ENCODE measurements around the gene DDX18. TPM values are rescaled to one million over a fixed set of nuclear protein-coding genes. Genes with fewer than 3 reads are reported as not detected.
"Not testable (repeated sequence)": the region's sequence is repeated elsewhere in the genome, so short reads cannot be mapped to it uniquely, and the experiment has no call there.

DDX18 gene
- 100 to 1,000 TPM in 1 of 2 donors, 10 to 100 TPM in 1; 93.9 to 115 TPM for total RNA-seq

- ATAC-seq (replicated peaks) = peak; percentile 92
- peak within 1 kb of the TSS; percentile 94 for H3K4me3 Mint-ChIP-seq
- H3K4me1 Mint-ChIP-seq = peaks cover 26% of the 10 kb centered on the region
- no peaks in the 10 kb centered on the region for H3K9me3 Mint-ChIP-seq
- H3K36me3 Mint-ChIP-seq (ENCODE audit: low read depth) = peaks cover 54% of the 10 kb centered on the region
- peak within 1 kb of the TSS; percentile 98 for H3K27ac Mint-ChIP-seq
- H3K27me3 Mint-ChIP-seq = no peaks in the 10 kb centered on the region
Measured at GRCh38 chr2:117814417-117815264, at the start of gene DDX18. TSS of gene DDX18 (plus strand) at chr2:117814691. CDS start at chr2:117814778, 87 bp downstream.

DNA sequence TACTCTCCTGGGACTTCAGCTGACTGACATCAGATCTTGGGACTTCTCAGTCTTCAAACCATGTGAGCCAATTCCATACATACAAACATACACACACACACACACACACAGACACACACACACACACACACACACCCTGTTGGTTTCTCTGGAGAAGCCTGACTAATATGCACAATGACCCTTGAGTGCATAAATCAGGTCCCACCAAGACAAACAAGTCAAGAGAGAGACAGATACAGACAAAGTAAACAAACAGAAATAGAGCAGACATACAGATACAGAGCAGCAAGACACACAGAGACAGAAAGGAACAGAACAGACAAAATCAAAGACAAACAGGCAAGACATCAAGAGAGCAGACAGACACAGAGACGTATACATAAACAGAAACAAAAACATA lies 43.8 kb upstream of the DDX18 start:
- Mint-ChIP-seq H3K4me1 (no peaks in the 10 kb centered on the region), H3K36me3 (ENCODE audit: low read depth) (no peaks in the 10 kb centered on the region), H3K9me3 (no peaks in the 10 kb centered on the region), H3K27ac (no peak overlapping the region), H3K27me3 (peaks cover 19% of the 10 kb centered on the region), H3K4me3 (no peak overlapping the region)
- no peak for ATAC-seq (replicated peaks)

- Mint-ChIP-seq H3K4me3 (no peak overlapping the region), H3K4me1 (no peaks in the 10 kb centered on the region), H3K27me3 (peaks cover 19% of the 10 kb centered on the region), H3K9me3 (no peaks in the 10 kb centered on the region), H3K27ac (no peak overlapping the region), H3K36me3 (ENCODE audit: low read depth) (no peaks in the 10 kb centered on the region)
- no peak for ATAC-seq (replicated peaks)
Measured at GRCh38 chr2:117771969-117772630, 42.4 kb upstream of the DDX18 start.

DNA sequence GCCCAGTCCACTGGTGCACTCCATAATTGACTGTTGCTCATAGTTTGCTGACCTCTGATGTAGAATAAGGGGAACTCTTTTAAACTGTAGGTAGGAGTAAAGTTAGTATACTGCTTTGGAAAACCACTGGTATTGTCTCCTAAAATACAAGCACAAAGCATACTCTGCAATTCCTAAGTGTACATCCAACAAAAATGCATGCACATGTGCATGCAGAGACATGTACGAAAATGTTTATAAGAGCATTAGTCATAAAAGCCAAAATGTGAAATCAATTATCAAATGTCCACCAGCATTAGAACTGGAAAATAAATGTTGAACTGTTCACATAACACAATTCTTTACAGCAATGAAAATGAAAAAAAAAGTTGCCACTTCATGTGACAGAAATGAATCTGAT lies 39.8 kb upstream of the DDX18 start:
- Mint-ChIP-seq H3K4me1 (no peaks in the 10 kb centered on the region), H3K4me3 (no peak overlapping the region), H3K9me3 (no peaks in the 10 kb centered on the region), H3K27me3 (peaks cover 11% of the 10 kb centered on the region), H3K36me3 (ENCODE audit: low read depth) (no peaks in the 10 kb centered on the region), H3K27ac (no peak overlapping the region)
- no peak for ATAC-seq (replicated peaks)

DNA sequence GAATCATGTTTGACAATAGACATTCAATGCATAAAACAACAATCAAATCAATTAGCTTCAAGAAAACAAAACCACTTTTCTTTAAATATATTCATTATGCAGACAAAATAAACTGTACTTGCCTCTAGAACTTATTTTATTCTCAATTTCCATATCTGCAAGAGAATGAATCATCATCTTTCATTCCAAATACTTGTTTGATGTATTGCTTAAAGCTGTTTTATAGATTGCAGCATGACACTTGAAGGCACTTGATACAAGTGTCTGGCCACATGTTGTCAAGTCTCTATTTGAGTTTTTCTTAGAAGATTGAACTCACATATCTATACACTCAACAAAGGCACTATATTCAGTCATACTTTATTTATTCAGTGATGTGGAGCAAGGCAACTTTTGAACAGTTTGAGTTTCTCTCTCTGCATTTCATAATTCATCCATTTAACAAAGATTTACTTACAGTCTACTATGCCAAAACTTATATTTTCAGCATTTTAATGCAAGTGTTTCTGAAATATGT lies 38.7 kb upstream of the DDX18 start:
- Mint-ChIP-seq H3K9me3 (no peaks in the 10 kb centered on the region), H3K27me3 (peaks cover 4% of the 10 kb centered on the region), H3K36me3 (ENCODE audit: low read depth) (no peaks in the 10 kb centered on the region), H3K4me3 (no peak overlapping the region), H3K27ac (no peak overlapping the region), H3K4me1 (no peaks in the 10 kb centered on the region)
- no peak for ATAC-seq (replicated peaks)

GRCh38 chr2:117776888-117777287 lies 37.6 kb upstream of the DDX18 start:
- H3K4me1 Mint-ChIP-seq = no peaks in the 10 kb centered on the region
- no peaks in the 10 kb centered on the region for H3K27me3 Mint-ChIP-seq
- no peaks in the 10 kb centered on the region for H3K9me3 Mint-ChIP-seq
- no peak for ATAC-seq (replicated peaks)
- H3K36me3 Mint-ChIP-seq (ENCODE audit: low read depth) = no peaks in the 10 kb centered on the region
- H3K4me3 Mint-ChIP-seq = no peak overlapping the region
- no peak overlapping the region for H3K27ac Mint-ChIP-seq

DNA sequence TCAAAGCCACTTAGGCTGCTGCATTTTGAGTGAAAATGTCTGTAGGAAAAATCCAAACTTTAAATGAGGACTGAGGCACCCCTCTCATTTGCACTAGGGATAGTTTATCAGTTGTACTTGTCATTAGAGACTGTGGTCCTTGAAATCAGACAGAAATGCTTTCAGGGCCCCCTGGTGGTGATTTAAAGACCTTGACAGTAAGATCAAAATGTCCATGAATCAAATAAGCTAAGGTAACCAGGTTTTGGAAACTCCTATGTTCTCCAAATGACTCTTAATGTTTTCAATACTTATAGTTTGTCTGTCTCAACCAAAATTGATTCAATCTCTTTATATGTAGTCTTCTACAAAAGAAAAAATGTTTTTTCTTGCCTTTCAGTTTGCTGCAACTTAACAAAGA lies 28.8 kb upstream of the DDX18 start:
- Mint-ChIP-seq H3K27ac (no peak overlapping the region), H3K27me3 (peaks cover 10% of the 10 kb centered on the region), H3K9me3 (peaks cover 11% of the 10 kb centered on the region), H3K4me1 (no peaks in the 10 kb centered on the region), H3K36me3 (ENCODE audit: low read depth) (no peaks in the 10 kb centered on the region), H3K4me3 (no peak overlapping the region)
- peak; percentile 54 for ATAC-seq (replicated peaks)

DNA sequence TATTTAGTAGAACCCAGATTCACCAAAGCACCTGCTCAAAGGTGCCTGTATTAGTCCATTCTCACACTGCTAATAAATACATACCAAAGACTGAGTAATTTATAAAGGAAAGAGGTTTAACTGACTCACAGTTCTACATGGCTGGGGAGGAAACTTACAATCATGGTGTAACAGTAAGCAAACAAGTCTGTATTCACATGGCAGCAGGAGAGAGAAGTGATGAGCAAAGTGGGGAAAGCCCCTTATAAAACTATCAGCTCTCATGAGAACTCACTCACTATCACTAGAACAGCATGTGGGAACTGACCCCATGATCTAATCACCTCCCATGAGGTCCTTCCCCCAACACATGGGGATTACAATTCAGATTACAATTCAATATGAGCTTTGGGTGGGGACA lies 28.0 kb upstream of the DDX18 start:
- H3K4me3 Mint-ChIP-seq = no peak overlapping the region
- H3K27me3 Mint-ChIP-seq = peaks cover 12% of the 10 kb centered on the region
- peaks cover 11% of the 10 kb centered on the region for H3K9me3 Mint-ChIP-seq
- no peaks in the 10 kb centered on the region for H3K4me1 Mint-ChIP-seq
- ATAC-seq (replicated peaks) = peak; percentile 26
- H3K36me3 Mint-ChIP-seq (ENCODE audit: low read depth) = no peaks in the 10 kb centered on the region
- no peak overlapping the region for H3K27ac Mint-ChIP-seq

- Mint-ChIP-seq H3K4me1 (no peaks in the 10 kb centered on the region), H3K4me3 (no peak overlapping the region), H3K9me3 (peaks cover 11% of the 10 kb centered on the region), H3K36me3 (ENCODE audit: low read depth) (no peaks in the 10 kb centered on the region), H3K27ac (no peak overlapping the region), H3K27me3 (peaks cover 18% of the 10 kb centered on the region)
- ATAC-seq (replicated peaks) = no peak
Measured at GRCh38 chr2:117789505-117789904, 25.0 kb upstream of the DDX18 start.

GRCh38 chr2:117794668-117795067 lies 19.8 kb upstream of the DDX18 start:
- H3K36me3 Mint-ChIP-seq (ENCODE audit: low read depth) = no peaks in the 10 kb centered on the region
- H3K9me3 Mint-ChIP-seq = peaks cover 7% of the 10 kb centered on the region
- peaks cover 20% of the 10 kb centered on the region for H3K27me3 Mint-ChIP-seq

DNA sequence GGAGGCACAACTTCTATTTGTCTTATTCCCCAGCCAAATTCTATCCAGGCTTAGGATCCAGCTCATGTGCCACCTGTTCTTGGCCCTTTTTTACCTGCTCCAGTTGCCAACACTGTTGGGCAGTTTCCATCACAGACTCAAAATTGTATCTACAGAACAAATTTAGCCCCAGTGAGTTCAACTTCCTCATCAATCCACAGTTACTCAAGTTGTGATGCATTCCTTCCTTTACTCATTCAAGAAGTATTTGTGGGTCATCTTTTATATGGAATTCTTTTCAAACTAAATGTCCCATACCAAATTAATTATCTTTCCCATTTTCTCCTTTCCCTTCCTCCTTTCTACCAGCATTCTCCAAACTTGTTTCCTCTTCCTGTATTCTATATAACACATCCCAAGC lies 12.7 kb upstream of the DDX18 start:
- Mint-ChIP-seq H3K9me3 (no peaks in the 10 kb centered on the region), H3K36me3 (ENCODE audit: low read depth) (no peaks in the 10 kb centered on the region), H3K27me3 (peaks cover 16% of the 10 kb centered on the region), H3K4me3 (no peak overlapping the region), H3K27ac (no peak overlapping the region), H3K4me1 (no peaks in the 10 kb centered on the region)
- no peak for ATAC-seq (replicated peaks)

More at GRCh38 chr2:117794668-117795067, 19.8 kb upstream of the DDX18 start:
- no peak overlapping the region for H3K4me3 Mint-ChIP-seq
- ATAC-seq (replicated peaks) = no peak
- H3K4me1 Mint-ChIP-seq = no peaks in the 10 kb centered on the region
- H3K27ac Mint-ChIP-seq = no peak overlapping the region

DNA sequence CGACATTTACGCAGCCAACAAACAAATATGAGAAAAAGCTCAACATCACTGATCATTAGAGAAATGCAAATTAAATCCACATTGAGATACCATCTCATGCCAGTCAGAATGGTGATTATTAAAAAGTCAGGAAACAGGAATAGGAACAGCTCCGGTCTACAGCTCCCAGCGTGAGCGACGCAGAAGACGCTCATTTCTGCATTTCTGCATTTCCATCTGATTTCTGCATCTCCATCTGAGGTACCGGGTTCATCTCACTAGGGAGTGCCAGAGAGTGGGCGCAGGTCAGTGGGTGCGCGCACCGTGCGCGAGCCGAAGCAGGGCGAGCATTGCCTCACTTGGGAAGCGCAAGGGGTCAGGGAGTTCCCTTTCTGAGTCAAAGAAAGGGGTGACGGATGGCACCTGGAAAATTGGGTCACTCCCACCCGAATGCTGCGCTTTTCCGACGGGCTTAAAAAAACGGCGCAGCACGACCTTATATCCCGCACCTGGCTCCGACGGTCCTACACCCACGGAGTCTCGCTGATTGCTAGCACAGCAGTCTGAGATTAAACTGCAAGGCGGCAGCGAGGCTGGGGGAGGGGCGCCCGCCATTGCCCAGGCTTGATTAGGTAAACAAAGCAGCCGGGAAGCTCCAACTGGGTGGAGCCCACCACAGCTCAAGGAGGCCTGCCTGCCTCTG lies 10.7 kb upstream of the DDX18 start:
- H3K27ac Mint-ChIP-seq; H3K4me1 Mint-ChIP-seq; ATAC-seq (replicated peaks): not testable (repeated sequence)

GRCh38 chr2:117812443-117812842 lies 2.0 kb upstream of the DDX18 start:
- no peak for ATAC-seq (replicated peaks)
- peaks cover 8% of the 10 kb centered on the region for H3K4me1 Mint-ChIP-seq
- no peak overlapping the region for H3K27ac Mint-ChIP-seq
- H3K9me3 Mint-ChIP-seq = no peaks in the 10 kb centered on the region
- H3K4me3 Mint-ChIP-seq = no peak overlapping the region
- H3K36me3 Mint-ChIP-seq (ENCODE audit: low read depth) = peaks cover 32% of the 10 kb centered on the region
- no peaks in the 10 kb centered on the region for H3K27me3 Mint-ChIP-seq

More for the DNA sequence above, 10.7 kb upstream of the DDX18 start:
- H3K36me3 Mint-ChIP-seq (ENCODE audit: low read depth); H3K9me3 Mint-ChIP-seq: not testable (repeated sequence)
- Mint-ChIP-seq H3K4me3 (peak overlapping the region; percentile 64), H3K27me3 (peaks cover 16% of the 10 kb centered on the region)

- no peaks in the 10 kb centered on the region for H3K9me3 Mint-ChIP-seq
- no peak for ATAC-seq (replicated peaks)
- H3K27ac Mint-ChIP-seq = peak overlapping the region; percentile 98
- peak overlapping the region; percentile 94 for H3K4me3 Mint-ChIP-seq
- H3K36me3 Mint-ChIP-seq (ENCODE audit: low read depth) = peaks cover 67% of the 10 kb centered on the region
- H3K4me1 Mint-ChIP-seq = peaks cover 33% of the 10 kb centered on the region
- no peaks in the 10 kb centered on the region for H3K27me3 Mint-ChIP-seq
Measured at GRCh38 chr2:117815946-117816345, 1.5 kb downstream of the DDX18 start.

All from activated T-helper 17 cell treated with anti-CD3 and anti-CD28 coated beads, Interleukin-2, amount 50 U/mL, for 72 hours (primary cell).